ENCODE measurements around the gene CHAD.

- TF ChIP-seq CTCF (IDR thresholded peaks at IDR 0.05) (no peak), EZH2phosphoT487 (IDR thresholded peaks at IDR 0.05; ENCODE audit: borderline replicate concordance, low read depth) (no peak), MAX (IDR thresholded peaks at IDR 0.05; ENCODE audit: low read depth) (no peak), MEF2A (IDR thresholded peaks at IDR 0.05; ENCODE audit: borderline replicate concordance, low read depth) (no peak), RAD21 (IDR thresholded peaks at IDR 0.05; ENCODE audit: low read length) (no peak), CHD2 (IDR thresholded peaks at IDR 0.05; ENCODE audit: low read length, partially characterized antibody) (no peak), EP300 (IDR thresholded peaks at IDR 0.05; ENCODE audit: borderline replicate concordance in 1 of 2, low read depth in 1 of 2, low read length in 1 of 2) (no peak), POLR2AphosphoS5 (IDR thresholded peaks at IDR 0.05; ENCODE audit: low read depth, low read length) (no peak), FOXM1 (IDR thresholded peaks at IDR 0.05; ENCODE audit: low read depth) (no peak), TAF1 (IDR thresholded peaks at IDR 0.05; ENCODE audit: borderline replicate concordance, low read depth, low read length) (no peak)
These were observed 27.2 kb upstream of the CHAD start for GRCh38 chr17:50495918-50496317.
